ENCODE data around the gene GIMAP2.
"Not testable (repeated sequence)": the region's sequence is repeated elsewhere in the genome, so short reads cannot be mapped to it uniquely, and the experiment has no call there.

Gene GIMAP2

DNA sequence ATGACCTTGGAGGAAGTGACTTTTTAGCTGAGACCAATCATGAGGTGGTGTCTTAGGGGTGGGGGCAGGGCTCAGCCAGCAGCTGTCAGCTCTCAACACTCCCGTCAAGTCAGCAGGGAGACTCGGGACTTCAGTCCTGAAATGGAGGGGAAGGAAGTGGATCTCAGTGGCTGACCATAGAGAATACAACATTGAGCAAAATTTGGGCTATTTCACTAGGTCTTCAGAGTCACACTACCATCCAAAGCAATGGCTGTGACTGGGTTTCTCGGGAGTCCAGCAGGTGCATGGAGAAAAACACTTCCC is 36.5 kb upstream of the GIMAP2 start:
- Histone ChIP-seq H3K36me3 (no peaks in the 10 kb centered on the region), H3K27ac (no peak overlapping the region), H3K4me1 (no peaks in the 10 kb centered on the region), H3K4me3 (no peak overlapping the region), H3K27me3 (no peaks in the 10 kb centered on the region), H3K9me3 (no peaks in the 10 kb centered on the region)
- no peak for DNase-seq
- intact Hi-C loops (cut with DNase I; ENCODE audit: low total_unique reads): no loop called here
- TF ChIP-seq CTCF (IDR thresholded peaks at IDR 0.05): no peak

DNA sequence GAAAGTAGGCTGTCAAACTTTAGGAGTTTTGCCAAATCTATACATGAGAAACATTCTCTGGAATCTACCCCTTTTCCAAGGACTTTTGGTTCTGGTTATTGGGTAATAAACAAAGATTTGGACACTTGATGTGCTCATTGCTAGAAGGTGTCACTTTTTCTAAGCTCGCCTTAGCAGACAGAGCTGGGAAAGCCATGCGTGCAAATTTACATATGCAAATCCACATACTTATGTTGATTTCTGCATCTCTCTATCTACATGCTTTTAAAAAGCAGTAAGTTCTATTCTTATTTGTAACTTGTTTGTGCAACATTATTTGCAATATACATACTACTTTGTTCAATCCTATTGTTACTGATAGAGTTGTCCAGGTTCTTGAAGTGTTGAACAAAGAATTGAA is 30.8 kb upstream of the GIMAP2 start:
- intact Hi-C loops (cut with DNase I; ENCODE audit: low total_unique reads): no loop called here
- Histone ChIP-seq H3K4me1 (no peaks in the 10 kb centered on the region), H3K27ac (no peak overlapping the region), H3K9me3 (no peaks in the 10 kb centered on the region), H3K27me3 (no peaks in the 10 kb centered on the region), H3K4me3 (no peak overlapping the region), H3K36me3 (no peaks in the 10 kb centered on the region)
- no peak for DNase-seq
- TF ChIP-seq CTCF (IDR thresholded peaks at IDR 0.05): no peak

DNA sequence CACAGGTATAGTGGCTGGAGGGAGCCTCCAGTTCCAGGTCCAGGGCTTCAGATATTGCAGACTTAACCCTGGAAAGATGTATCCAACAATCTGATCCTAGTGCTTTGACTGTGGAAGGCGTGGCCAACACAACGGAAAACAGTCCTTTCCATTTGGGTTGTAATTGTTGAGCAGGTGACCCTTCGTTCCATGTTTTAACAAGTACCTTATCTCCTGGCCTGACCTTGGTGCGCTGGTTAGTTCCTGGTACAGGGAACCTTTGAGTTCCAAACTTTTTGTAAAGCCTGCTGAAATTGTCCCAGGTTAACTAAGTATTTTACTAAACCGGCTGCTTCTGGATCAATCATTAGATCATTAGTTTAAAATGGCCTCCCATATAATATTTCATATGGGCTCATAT is 29.5 kb upstream of the GIMAP2 start:
- H3K36me3 ChIP-seq: no peaks in the 10 kb centered on the region
- DNase-seq: no peak
- no peaks in the 10 kb centered on the region for H3K27me3 ChIP-seq
- TF ChIP-seq CTCF (IDR thresholded peaks at IDR 0.05): no peak
- no peaks in the 10 kb centered on the region for H3K9me3 ChIP-seq
- no peak overlapping the region for H3K4me3 ChIP-seq
- no peaks in the 10 kb centered on the region for H3K4me1 ChIP-seq
- H3K27ac ChIP-seq: no peak overlapping the region
- intact Hi-C loops (cut with DNase I; ENCODE audit: low total_unique reads): no loop called here

DNA sequence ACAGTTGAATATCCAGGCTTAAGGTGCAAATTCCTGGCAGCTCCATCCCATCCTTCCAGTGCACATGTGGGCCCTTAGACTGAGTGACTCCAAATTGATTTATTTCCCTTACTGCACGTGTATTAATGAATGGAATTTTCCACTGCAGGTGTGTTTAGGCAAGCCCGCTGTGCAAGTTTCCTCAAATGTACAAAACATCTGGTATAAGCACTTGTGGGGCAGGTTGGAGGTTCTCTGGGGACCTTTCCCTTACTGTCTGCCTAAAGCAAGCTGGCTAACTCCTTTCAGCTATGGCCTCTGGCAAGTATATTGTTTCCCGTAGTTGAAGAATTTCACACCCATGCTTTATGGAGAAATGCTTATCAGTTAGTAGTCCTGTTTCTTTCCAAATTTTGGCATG is 28.0 kb upstream of the GIMAP2 start:
- intact Hi-C loops (cut with DNase I; ENCODE audit: low total_unique reads): no loop called here
- TF ChIP-seq CTCF (IDR thresholded peaks at IDR 0.05): no peak
- no peak overlapping the region for H3K27ac ChIP-seq
- no peak for DNase-seq
- H3K27me3 ChIP-seq: no peaks in the 10 kb centered on the region
- H3K4me3 ChIP-seq: no peak overlapping the region
- no peaks in the 10 kb centered on the region for H3K4me1 ChIP-seq
- H3K9me3 ChIP-seq: no peaks in the 10 kb centered on the region
- no peaks in the 10 kb centered on the region for H3K36me3 ChIP-seq

DNA sequence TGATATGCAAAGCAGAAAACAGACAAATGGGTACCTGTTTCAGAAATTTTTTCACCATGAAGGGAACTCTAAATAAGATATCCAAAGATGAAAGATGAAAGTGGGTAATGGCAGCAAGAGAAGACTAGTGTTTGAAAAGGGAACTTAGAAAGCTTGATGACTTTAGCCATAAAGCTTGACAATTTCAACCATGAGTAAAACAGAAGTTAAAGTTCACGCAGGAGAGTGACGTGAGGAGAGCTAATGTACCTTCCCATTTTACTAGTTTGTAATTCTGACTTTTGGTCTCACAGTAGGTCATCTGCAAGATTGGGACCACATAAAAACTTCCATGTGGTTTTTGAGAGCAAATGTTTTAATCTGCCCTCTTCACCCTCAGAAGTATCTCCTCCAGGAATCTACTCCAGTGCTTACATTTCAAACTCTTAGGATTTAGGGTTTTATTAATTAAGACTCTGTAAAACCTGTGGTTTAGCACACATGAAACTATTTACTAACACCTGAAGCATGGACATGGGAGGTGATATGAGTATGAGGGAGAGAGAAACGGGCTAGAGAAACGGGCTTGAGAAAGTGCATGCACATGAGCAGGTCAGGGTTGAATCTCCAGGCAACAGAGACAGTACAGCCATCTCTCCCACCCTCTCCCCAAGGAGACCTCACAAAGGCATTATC is 24.4 kb upstream of the GIMAP2 start:
- no peaks in the 10 kb centered on the region for H3K27me3 ChIP-seq
- intact Hi-C loops (cut with DNase I; ENCODE audit: low total_unique reads): no loop called here
- no peak for TF ChIP-seq CTCF (IDR thresholded peaks at IDR 0.05)

GRCh38 chr7:150662821-150663220 is 22.7 kb upstream of the GIMAP2 start:
- H3K36me3 ChIP-seq; intact Hi-C loops (cut with DNase I; ENCODE audit: low total_unique reads); H3K27ac ChIP-seq; H3K4me3 ChIP-seq; DNase-seq; H3K9me3 ChIP-seq; H3K4me1 ChIP-seq; H3K27me3 ChIP-seq: not testable (repeated sequence)

More for the DNA sequence above, 24.4 kb upstream of the GIMAP2 start:
- Histone ChIP-seq H3K36me3 (no peaks in the 10 kb centered on the region), H3K4me3 (no peak overlapping the region), H3K27ac (no peak overlapping the region), H3K4me1 (no peaks in the 10 kb centered on the region), H3K9me3 (no peaks in the 10 kb centered on the region)
- DNase-seq: no peak
